Nephron progenitor cell (in vitro differentiated cells): ENCODE measurements around the gene NCAM1.

Experiments used
- DNase-seq: peaks from one replicate; pipeline ENCODE4 v3.0.0; 2021
- H3K27ac Mint-ChIP-seq: 2 replicates; pipeline ENCODE4 v1.8.0; 2021; ENCODE audit warnings: mild to moderate bottlenecking, moderate library complexity, mixed read lengths
- H3K27me3 Mint-ChIP-seq: 2 replicates; pipeline ENCODE4 v1.8.0; 2021; ENCODE audit warnings: mild to moderate bottlenecking, low read depth, mixed read lengths; ENCODE audit not compliant: poor library complexity
- H3K36me3 Mint-ChIP-seq: 2 replicates; pipeline ENCODE4 v1.8.0; 2021; ENCODE audit warnings: low read depth, mixed read lengths
- H3K4me1 Mint-ChIP-seq: 2 replicates; pipeline ENCODE4 v1.8.0; 2021; ENCODE audit warnings: mixed read lengths
- H3K4me3 Mint-ChIP-seq: 2 replicates; pipeline ENCODE4 v1.8.0; 2021; ENCODE audit warnings: mild to moderate bottlenecking, moderate library complexity, mixed read lengths
- H3K9me3 Mint-ChIP-seq: 2 replicates; pipeline ENCODE4 v1.8.0; 2021; ENCODE audit warnings: mild to moderate bottlenecking, moderate library complexity, mixed read lengths
- TF ChIP-seq, protein P1 (sequence below): fragments of 200-600 bp; sonication (generic); IDR thresholded peaks from 2 replicates; pipeline ENCODE4 v1.5.0; 2021; ENCODE audit warnings: antibody characterized with exemption

Gene NCAM1

DNA sequence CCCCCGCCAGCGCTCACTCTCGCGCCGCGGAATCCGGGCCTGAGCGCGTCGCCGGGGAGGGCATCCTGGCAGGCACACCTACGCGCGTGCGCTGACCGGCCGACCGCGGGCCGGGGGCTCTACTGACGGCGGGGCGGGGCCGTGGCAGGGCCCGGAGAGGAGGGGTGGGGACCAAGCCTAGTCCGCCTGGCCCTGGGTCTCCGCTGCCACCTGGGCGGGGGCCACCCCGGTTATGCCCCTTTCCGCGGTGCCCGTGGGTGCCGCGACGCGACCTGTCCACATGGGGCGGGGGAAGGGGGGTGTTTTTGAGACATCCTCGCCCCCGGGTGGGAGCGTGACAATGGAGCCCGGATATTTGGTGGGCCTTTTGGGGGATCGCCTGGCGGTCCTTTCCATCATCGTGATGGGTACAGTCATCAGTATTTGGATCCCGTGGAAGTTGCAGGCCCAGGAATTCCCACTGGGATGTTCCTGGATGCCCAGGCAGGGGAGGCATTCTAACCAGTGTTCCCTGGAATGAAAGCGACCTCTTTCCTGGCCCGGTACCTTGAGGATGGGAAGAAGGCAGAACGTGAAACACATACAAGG, 2.2 kb downstream of the NCAM1 start:
- Mint-ChIP-seq H3K36me3 (no peaks in the 10 kb centered on the region), H3K27me3 (peaks cover 15% of the 10 kb centered on the region), H3K4me3 (peak overlapping the region; percentile 99), H3K9me3 (no peaks in the 10 kb centered on the region), H3K4me1 (peaks cover 56% of the 10 kb centered on the region), H3K27ac (no peak overlapping the region)
- DNase-seq = peak; percentile 66
- TF ChIP-seq, protein P1, sequence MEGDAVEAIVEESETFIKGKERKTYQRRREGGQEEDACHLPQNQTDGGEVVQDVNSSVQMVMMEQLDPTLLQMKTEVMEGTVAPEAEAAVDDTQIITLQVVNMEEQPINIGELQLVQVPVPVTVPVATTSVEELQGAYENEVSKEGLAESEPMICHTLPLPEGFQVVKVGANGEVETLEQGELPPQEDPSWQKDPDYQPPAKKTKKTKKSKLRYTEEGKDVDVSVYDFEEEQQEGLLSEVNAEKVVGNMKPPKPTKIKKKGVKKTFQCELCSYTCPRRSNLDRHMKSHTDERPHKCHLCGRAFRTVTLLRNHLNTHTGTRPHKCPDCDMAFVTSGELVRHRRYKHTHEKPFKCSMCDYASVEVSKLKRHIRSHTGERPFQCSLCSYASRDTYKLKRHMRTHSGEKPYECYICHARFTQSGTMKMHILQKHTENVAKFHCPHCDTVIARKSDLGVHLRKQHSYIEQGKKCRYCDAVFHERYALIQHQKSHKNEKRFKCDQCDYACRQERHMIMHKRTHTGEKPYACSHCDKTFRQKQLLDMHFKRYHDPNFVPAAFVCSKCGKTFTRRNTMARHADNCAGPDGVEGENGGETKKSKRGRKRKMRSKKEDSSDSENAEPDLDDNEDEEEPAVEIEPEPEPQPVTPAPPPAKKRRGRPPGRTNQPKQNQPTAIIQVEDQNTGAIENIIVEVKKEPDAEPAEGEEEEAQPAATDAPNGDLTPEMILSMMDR = no peak

DNA sequence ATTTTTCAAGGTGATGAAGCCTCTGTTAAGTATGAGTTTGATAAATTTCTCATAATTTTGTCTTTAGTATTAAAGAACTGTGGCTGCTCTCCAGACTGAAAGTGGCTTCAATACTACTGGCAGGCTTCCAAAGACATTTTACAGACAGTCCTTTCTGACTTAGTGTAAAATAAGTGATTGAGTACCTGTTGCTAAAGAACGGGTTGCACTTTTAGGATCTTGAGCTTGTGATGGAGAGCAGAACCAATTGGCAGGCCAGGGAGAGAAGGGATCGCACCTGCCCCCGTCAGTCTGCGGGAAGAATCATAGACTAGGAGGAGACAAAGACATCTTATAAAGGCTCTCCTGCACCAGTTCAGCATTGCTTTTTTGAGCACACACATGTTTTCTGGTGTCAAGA, 4.4 kb downstream of the NCAM1 start:
- DNase-seq = no peak
- Mint-ChIP-seq H3K27me3 (peaks cover 7% of the 10 kb centered on the region), H3K36me3 (no peaks in the 10 kb centered on the region), H3K27ac (no peak overlapping the region), H3K9me3 (no peaks in the 10 kb centered on the region), H3K4me3 (peak overlapping the region; percentile 29), H3K4me1 (peaks cover 49% of the 10 kb centered on the region)
- TF ChIP-seq, protein P1 = no peak

DNA sequence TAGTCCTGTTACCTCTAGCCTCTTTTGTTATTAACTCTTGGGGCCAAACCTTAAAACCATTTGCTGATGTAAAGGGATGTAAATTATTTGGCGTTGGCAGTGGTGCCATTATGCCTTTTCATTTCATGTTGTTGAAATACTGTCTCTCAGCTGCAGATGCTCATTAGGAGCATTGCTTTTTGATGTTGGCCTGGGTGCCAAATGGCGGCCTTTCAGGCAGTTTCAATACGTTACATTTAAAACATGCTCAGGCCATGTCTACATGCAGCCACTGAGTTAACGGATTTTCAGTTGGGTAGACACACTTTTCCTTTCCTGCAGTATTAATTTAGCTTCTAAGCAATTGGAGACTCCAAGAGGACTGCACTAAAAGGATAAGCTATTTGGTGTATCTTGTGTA, 5.3 kb downstream of the NCAM1 start:
- no peaks in the 10 kb centered on the region for H3K36me3 Mint-ChIP-seq
- peaks cover 45% of the 10 kb centered on the region for H3K4me1 Mint-ChIP-seq
- peaks cover 3% of the 10 kb centered on the region for H3K27me3 Mint-ChIP-seq
- no peaks in the 10 kb centered on the region for H3K9me3 Mint-ChIP-seq
- TF ChIP-seq, protein P1 = no peak
- DNase-seq = no peak
- no peak overlapping the region for H3K27ac Mint-ChIP-seq
- no peak overlapping the region for H3K4me3 Mint-ChIP-seq

DNA sequence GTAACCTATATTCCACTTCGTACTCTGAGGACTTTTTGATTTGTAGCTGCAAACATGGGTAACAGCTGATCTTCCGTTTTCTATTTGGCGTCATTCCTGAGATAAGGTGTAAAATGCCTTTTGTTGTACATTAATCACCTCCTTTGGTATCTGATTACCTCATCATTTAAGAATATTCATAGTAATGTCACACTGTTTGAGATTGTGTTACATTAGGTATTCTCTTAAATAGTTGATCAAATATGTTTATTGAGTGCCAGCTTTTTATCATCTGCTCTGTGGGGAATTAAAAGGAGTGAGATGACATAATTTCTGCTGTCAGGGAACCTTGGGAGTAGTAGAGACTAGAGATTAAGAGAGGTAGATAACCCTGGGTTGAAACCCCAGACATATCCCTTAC, 5.9 kb downstream of the NCAM1 start:
- no peak for DNase-seq
- H3K36me3 Mint-ChIP-seq = no peaks in the 10 kb centered on the region
- no peak overlapping the region for H3K4me3 Mint-ChIP-seq
- H3K9me3 Mint-ChIP-seq = no peaks in the 10 kb centered on the region
- peaks cover 3% of the 10 kb centered on the region for H3K27me3 Mint-ChIP-seq
- H3K4me1 Mint-ChIP-seq = peaks cover 45% of the 10 kb centered on the region
- TF ChIP-seq, protein P1 = no peak
- peak overlapping the region; percentile 81 for H3K27ac Mint-ChIP-seq

DNA sequence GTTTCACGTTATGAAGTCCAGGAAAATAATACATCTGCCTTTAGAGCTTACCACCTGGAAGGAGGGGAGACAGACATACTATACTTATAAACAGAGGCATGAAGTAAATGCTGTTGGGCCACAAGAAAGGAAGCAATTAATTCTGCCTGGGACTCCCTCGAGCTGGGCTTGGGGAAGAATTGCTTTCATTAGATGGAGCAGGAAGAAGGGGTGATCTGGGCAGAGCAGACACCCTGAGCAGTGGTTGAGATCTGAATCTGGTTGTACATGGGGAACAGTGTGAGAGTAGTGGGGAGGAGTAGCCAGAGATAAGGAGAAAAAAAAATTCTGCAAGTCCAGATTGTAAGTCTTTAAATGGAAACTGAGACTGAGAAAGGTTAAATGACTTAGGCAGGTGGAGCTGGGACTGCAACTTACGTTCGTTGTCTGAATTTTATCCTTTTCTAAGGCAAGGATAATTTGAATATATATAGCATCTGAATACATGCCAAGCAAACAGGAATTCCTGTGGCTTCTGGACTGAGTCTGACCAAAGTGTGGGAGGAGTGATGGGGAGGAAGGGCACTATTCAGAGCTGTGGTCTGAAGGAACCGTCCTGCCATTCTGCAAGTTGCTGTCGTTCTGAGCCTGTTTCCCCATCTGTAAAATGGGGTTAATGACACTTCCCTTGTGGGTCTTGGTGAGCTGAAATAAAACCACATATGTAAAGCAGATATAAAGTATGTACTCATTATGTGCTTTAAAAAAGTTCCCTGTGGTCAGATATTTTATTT, 7.9 kb downstream of the NCAM1 start:
- no peak for DNase-seq
- Mint-ChIP-seq H3K4me3 (peak overlapping the region; percentile 36), H3K27me3 (peaks cover 3% of the 10 kb centered on the region), H3K9me3 (no peaks in the 10 kb centered on the region), H3K27ac (peak overlapping the region; percentile 95), H3K36me3 (no peaks in the 10 kb centered on the region), H3K4me1 (peaks cover 36% of the 10 kb centered on the region)
- TF ChIP-seq, protein P1 = no peak

DNA sequence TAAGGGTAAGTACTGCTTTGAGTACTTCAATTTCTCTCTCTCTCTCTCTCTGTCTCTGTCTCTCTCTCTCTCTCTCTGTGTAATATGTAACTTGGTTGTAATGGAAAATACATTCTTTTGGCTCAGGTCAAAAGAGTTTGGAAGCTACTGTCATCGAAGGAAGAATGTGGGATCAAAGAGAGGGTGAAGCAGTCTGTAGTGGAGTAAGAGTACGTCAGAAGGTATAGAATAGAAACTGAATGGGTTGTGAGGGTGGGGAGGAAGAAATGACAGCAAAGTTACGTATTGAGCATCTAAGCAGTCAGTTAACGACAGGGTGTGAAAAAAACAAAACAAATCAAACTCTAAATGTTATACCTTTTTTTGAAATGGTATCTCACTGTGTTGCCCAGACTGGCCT, 10.0 kb downstream of the NCAM1 start:
- Mint-ChIP-seq H3K27ac (no peak overlapping the region), H3K4me1 (peaks cover 27% of the 10 kb centered on the region), H3K36me3 (no peaks in the 10 kb centered on the region), H3K27me3 (peaks cover 3% of the 10 kb centered on the region), H3K9me3 (no peaks in the 10 kb centered on the region), H3K4me3 (no peak overlapping the region)
- DNase-seq = no peak
- TF ChIP-seq, protein P1 = no peak
